Liver (tissue), 9 donors: Measurements from ENCODE around the gene SH2D7. TPM values are rescaled to one million over a fixed set of nuclear protein-coding genes. Genes with fewer than 3 reads are reported as not detected.

Experiments
- DNase-seq: peaks from one replicate; pipeline ENCODE4 v3.0.0-alpha.2; 2017; ENCODE audit warnings: low spot score
- H3K27ac ChIP-seq, 2 donors: one replicate each; pipeline ENCODE4 v1.7.0; 2013; ENCODE audit warnings: inconsistent platforms in 2 of 2, low read length in 2 of 2, control low read depth in 1 of 2, low read depth in 1 of 2, mild to moderate bottlenecking in 1 of 2
- H3K27me3 ChIP-seq, 4 donors: one replicate each; pipeline versions ENCODE4 v1.6.1 to v1.7.0; 2013; ENCODE audit warnings: low read length in 3 of 4, inconsistent platforms in 1 of 4, mild to moderate bottlenecking in 1 of 4, moderate library complexity in 1 of 4; ENCODE audit not compliant: control insufficient read depth in 4 of 4, insufficient read depth in 4 of 4
- H3K36me3 ChIP-seq, 4 donors: one replicate each; pipeline versions ENCODE4 v1.6.1 to v1.7.0; 2013; ENCODE audit warnings: low read length in 3 of 4, mild to moderate bottlenecking in 3 of 4, low read depth in 1 of 4, moderate library complexity in 1 of 4; ENCODE audit not compliant: control insufficient read depth in 4 of 4, insufficient read depth in 3 of 4
- H3K4me1 ChIP-seq, 4 donors: one replicate each; pipeline versions ENCODE4 v1.6.1 to v1.7.0; 2013; ENCODE audit warnings: low read length in 3 of 4, mild to moderate bottlenecking in 3 of 4, moderate library complexity in 1 of 4; ENCODE audit not compliant: control insufficient read depth in 4 of 4, insufficient read depth in 4 of 4
- H3K4me3 ChIP-seq, 3 donors: one replicate each; pipeline versions ENCODE4 v1.6.1 to v1.7.0; 2013; ENCODE audit warnings: low read length in 3 of 3, control low read depth in 1 of 3, low read depth in 1 of 3, mild to moderate bottlenecking in 1 of 3
- H3K9ac ChIP-seq, 2 donors: one replicate each; pipeline ENCODE4 v1.7.0; 2013; ENCODE audit warnings: low read length in 2 of 2, mild to moderate bottlenecking in 2 of 2, moderate library complexity in 2 of 2, control low read depth in 1 of 2, low read depth in 1 of 2
- H3K9me3 ChIP-seq, 4 donors: one replicate each; pipeline versions ENCODE4 v1.6.1 to v1.7.0; 2013; ENCODE audit warnings: low read length in 3 of 4; ENCODE audit not compliant: control insufficient read depth in 4 of 4
- ATF3 ChIP-seq: IDR thresholded peaks from 2 replicates; pipeline ENCODE4 v1.6.1; 2016; ENCODE audit warnings: antibody characterized with exemption
- EGR1 ChIP-seq, 2 donors: IDR thresholded peaks; 2 replicates each; pipeline ENCODE4 v1.6.1; 2016 to 2018; ENCODE audit warnings: antibody characterized with exemption in 2 of 2, low read depth in 2 of 2
- FOXA1 ChIP-seq: IDR thresholded peaks from 2 replicates; pipeline ENCODE4 v1.6.1; 2016; ENCODE audit warnings: antibody characterized with exemption
- GABPA ChIP-seq, 2 donors: IDR thresholded peaks in 1 of 2; conservative IDR thresholded peaks in 1 of 2; 2 replicates each; pipeline ENCODE4 v1.6.1; 2016; ENCODE audit warnings: antibody characterized with exemption in 2 of 2, mild to moderate bottlenecking in 1 of 2, moderate library complexity in 1 of 2
- HNF4A ChIP-seq, 2 donors: conservative IDR thresholded peaks; 2 replicates each; pipeline ENCODE4 v1.6.1; 2016; ENCODE audit warnings: antibody characterized with exemption in 2 of 2, mild to moderate bottlenecking in 2 of 2
- HNF4G ChIP-seq: IDR thresholded peaks from 2 replicates; pipeline ENCODE4 v1.6.1; 2016; ENCODE audit warnings: antibody characterized with exemption
- JUND ChIP-seq, 2 donors: IDR thresholded peaks; 2 replicates each; pipeline ENCODE4 v1.6.1; 2016; ENCODE audit warnings: antibody characterized with exemption in 2 of 2
- MAX ChIP-seq: IDR thresholded peaks from 2 replicates; pipeline ENCODE4 v1.6.1; 2016; ENCODE audit warnings: antibody characterized with exemption
- NR2F2 ChIP-seq: IDR thresholded peaks from 2 replicates; pipeline ENCODE4 v1.6.1; 2016; ENCODE audit warnings: antibody characterized with exemption
- REST ChIP-seq: IDR thresholded peaks from 2 replicates; pipeline ENCODE4 v1.6.1; 2016; ENCODE audit warnings: antibody characterized with exemption, mild to moderate bottlenecking
- SP1 ChIP-seq: IDR thresholded peaks from 2 replicates; pipeline ENCODE4 v1.6.1; 2018; ENCODE audit warnings: antibody characterized with exemption, mild to moderate bottlenecking
- YY1 ChIP-seq: IDR thresholded peaks from 2 replicates; pipeline ENCODE4 v1.6.1; 2016; ENCODE audit warnings: antibody characterized with exemption, mild to moderate bottlenecking
- ZBTB33 ChIP-seq: IDR thresholded peaks from 2 replicates; pipeline ENCODE4 v1.6.1; 2016; ENCODE audit warnings: antibody characterized with exemption
- WGBS: extraction: QIAGEN DNeasy Blood & Tissue Kit; methylation state at CpG from one replicate; pipeline ENCODE4 v1.1.7; 2013; 5-methylcytosine and 5-hydroxymethylcytosine counted together
- polyA plus RNA-seq, 2 donors: library from polyadenylated mRNA; stranded (reverse) in 1 of 2; unstranded in 1 of 2; fragments of 200-250 nt in 1 of 2; fragments of >200 nt in 1 of 2; fragmentation: Nextera tagmentation in 1 of 2; extraction: Ambion mirVana in 1 of 2; gene quantifications; one replicate each; pipeline versions ENCODE4 v1.2.1 to v1.2.3, GENCODE V29; 2013 to 2015
- total RNA-seq, 2 donors: library from RNA; depleted of rRNA; stranded (reverse); fragments of >200 nt; gene quantifications; one replicate each; pipeline ENCODE4 v1.2.3, GENCODE V29; 2014
- donor health status: healthy.
- donor health status: healthy.
- donor health status: healthy.
- donor health status: healthy.
- donor health status: healthy.

The SH2D7 gene
- total and polyA plus RNA-seq, 4 donors = not detected

- TF ChIP-seq REST (no peak), FOXA1 (no peak), HNF4A (conservative IDR thresholded peaks at IDR 0.05) (no peak), YY1 (no peak), JUND (IDR thresholded peaks at IDR 0.05) (no peak)
These were observed 42.5 kb upstream of the SH2D7 start (continued) for GRCh38 chr15:78049691-78050440.

- Histone ChIP-seq H3K9ac (no peak overlapping the region), H3K4me1 (peaks cover 12 to 53% (median 32%) of the 10 kb centered on the region in 4 donors), H3K4me3 (no peak overlapping the region), H3K27me3 (no peaks in the 10 kb centered on the region), H3K27ac (no peak overlapping the region), H3K36me3 (peaks cover 0 to 31% (median 4%) of the 10 kb centered on the region in 4 donors), H3K9me3 (no peaks in the 10 kb centered on the region)
- DNase-seq = no peak
- WGBS = 72% methylated on average over 1 of the region's 1 CpG
- no peak for TF ChIP-seq REST
- TF ChIP-seq ZBTB33 = no peak
- no peak for TF ChIP-seq HNF4G
These were observed 41.9 kb upstream of the SH2D7 start for GRCh38 chr15:78050441-78050809.

- Histone ChIP-seq H3K27ac (no peak overlapping the region), H3K9me3 (no peaks in the 10 kb centered on the region), H3K4me3 (no peak overlapping the region), H3K27me3 (no peaks in the 10 kb centered on the region), H3K36me3 (peaks cover 0 to 31% (median 4%) of the 10 kb centered on the region in 4 donors), H3K4me1 (peaks cover 12 to 57% (median 36%) of the 10 kb centered on the region in 4 donors), H3K9ac (no peak overlapping the region)
- no peak for DNase-seq
- WGBS = 90% methylated on average over 1 of the region's 1 CpG
- TF ChIP-seq ATF3 (no peak), MAX (no peak), EGR1 (IDR thresholded peaks at IDR 0.05; ENCODE audit: low read depth in 2 of 2) (no peak), FOXA1 (no peak), REST (no peak), SP1 (no peak), HNF4A (conservative IDR thresholded peaks at IDR 0.05) (no peak), JUND (IDR thresholded peaks at IDR 0.05) (no peak), NR2F2 (no peak), HNF4G (no peak), GABPA (IDR thresholded peaks at IDR 0.05 in 1 of 2, conservative IDR thresholded peaks at IDR 0.05 in 1 of 2) (no peak)
These were observed 41.5 kb upstream of the SH2D7 start for GRCh38 chr15:78050826-78051225.
